ENCODE measurements around the gene MRPL36.
A peak's percentile ranks its signal among the peaks of the same experiment; 100 is the strongest.

Gene MRPL36

DNA sequence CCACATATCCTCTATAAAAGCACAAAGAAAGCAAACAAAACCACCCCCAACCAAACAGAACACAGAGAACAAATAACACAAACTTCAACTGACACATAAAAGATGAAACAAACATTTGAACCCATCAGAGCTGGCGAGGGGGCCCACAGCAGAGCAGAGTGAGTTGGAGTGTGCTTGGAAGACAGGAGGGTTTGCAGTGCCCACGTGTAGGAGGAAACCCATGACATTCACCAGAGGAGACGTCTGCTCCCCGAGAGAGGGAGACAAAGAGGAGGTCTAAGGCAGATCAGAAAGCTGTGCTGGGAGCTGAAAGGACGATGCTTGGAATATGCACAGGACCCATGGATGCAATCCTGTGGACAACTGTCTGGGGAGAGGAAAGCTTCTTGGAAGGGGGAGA lies 27.0 kb downstream of the MRPL36 start:
- TF ChIP-seq, protein P1, sequence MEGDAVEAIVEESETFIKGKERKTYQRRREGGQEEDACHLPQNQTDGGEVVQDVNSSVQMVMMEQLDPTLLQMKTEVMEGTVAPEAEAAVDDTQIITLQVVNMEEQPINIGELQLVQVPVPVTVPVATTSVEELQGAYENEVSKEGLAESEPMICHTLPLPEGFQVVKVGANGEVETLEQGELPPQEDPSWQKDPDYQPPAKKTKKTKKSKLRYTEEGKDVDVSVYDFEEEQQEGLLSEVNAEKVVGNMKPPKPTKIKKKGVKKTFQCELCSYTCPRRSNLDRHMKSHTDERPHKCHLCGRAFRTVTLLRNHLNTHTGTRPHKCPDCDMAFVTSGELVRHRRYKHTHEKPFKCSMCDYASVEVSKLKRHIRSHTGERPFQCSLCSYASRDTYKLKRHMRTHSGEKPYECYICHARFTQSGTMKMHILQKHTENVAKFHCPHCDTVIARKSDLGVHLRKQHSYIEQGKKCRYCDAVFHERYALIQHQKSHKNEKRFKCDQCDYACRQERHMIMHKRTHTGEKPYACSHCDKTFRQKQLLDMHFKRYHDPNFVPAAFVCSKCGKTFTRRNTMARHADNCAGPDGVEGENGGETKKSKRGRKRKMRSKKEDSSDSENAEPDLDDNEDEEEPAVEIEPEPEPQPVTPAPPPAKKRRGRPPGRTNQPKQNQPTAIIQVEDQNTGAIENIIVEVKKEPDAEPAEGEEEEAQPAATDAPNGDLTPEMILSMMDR (IDR thresholded peaks at IDR 0.05; ENCODE audit: insufficient read depth, low read depth, low read length, missing control alignments): peak; percentile 46
- DNase-seq (ENCODE audit: low read depth): peak; percentile 52
- H3K4me3 ChIP-seq (ENCODE audit: low read depth, low read length): no peak overlapping the region

DNA sequence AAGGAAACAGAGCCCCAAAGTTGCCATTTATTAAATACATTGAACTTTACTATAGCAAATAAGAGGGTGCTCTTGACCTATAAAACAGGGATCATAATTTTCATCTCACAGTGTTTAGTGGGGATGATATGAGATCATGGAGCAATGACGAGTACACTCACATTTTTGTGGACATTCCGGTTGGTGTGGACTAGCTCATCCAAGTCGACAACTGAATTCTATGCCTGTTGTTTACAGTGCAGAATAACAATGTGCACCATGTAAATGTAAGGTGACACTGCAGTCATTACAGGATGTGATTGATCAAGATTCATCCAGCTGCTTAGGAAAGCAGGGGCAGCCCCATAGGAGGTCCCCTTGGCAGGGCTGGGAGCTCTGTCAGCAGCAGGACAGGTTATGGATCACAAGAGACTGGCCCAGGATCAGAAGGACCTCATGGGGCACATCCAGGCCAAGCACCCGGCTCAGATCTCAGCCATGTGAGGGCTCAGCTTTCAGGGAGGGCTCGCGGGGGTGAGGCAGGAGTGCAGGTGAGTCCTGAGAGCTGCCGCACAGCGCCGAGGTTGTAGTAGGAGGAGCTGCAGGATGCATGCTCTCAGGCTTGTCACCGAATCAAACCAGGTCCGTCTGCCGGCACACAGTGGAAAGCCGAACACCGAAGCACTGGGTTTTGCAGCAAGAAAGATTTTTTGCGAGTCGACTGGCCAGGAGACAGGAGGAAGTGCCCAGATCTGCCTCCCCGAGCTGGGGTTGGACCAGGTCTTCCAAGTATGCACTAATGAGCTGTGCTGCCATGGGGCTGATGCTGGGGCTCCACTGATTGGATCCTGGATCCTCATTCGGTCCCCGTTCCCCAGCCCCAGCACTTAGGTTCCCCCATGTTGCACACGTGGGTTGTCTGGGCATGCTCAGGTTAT lies 28.2 kb downstream of the MRPL36 start:
- H3K4me3 ChIP-seq (ENCODE audit: low read depth, low read length): no peak overlapping the region
- TF ChIP-seq, protein P1 (IDR thresholded peaks at IDR 0.05; ENCODE audit: insufficient read depth, low read depth, low read length, missing control alignments): no peak
- DNase-seq (ENCODE audit: low read depth): no peak

DNA sequence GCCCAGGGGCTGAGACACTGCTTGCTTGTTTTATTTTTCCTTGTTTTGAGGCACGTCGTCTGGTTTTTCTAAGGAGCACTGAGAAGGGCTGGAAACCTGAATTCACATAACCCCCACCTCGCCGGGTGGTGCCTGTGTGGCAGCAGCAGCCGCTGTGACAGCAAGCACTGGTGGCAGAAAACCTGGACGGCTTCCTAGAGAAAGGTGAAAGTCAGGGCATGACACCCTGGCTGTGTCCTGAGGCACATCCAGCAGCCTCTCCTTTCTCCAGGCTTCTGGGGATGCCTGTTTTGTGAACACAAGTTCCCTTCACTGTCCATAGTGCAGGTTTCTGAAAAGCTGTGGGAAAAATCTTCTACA lies 29.2 kb downstream of the MRPL36 start:
- DNase-seq (ENCODE audit: low read depth): no peak
- no peak overlapping the region for H3K4me3 ChIP-seq (ENCODE audit: low read depth, low read length)
- TF ChIP-seq, protein P1 (IDR thresholded peaks at IDR 0.05; ENCODE audit: insufficient read depth, low read depth, low read length, missing control alignments): no peak

DNA sequence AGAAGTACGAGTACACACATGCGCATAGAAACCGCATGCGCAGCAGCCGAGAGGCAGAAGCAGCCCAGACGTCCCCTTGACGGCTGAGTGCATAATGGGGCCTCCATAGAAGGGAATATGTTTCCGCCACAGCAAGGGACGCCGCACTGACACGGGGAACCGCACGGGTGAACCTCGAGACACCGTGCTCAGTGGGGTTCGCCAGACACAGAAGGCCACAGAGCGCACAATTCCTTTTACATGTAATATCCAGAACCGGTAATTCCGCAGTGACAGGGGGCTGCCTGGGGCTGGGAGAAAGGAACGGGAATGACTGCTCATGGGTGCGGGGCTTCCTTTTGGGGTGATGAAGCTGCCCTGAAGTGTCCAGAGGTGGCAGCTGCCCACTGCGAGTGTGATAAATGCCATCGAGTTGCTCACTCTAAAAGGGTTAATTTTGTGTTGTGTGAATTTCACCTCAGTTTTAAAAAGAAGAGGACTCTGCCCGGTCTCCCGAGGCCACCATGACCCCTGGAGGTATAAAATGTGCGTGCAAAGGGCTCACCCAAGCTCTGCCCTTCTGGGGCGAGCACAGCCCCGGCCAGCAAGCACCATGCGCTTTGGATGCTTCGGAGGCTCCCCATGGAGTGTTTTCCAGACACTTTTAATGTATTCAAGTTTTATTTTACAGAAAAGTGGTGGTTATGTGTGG lies 29.7 kb downstream of the MRPL36 start:
- TF ChIP-seq, protein P1 (IDR thresholded peaks at IDR 0.05; ENCODE audit: insufficient read depth, low read depth, low read length, missing control alignments): no peak
- DNase-seq (ENCODE audit: low read depth): no peak

DNA sequence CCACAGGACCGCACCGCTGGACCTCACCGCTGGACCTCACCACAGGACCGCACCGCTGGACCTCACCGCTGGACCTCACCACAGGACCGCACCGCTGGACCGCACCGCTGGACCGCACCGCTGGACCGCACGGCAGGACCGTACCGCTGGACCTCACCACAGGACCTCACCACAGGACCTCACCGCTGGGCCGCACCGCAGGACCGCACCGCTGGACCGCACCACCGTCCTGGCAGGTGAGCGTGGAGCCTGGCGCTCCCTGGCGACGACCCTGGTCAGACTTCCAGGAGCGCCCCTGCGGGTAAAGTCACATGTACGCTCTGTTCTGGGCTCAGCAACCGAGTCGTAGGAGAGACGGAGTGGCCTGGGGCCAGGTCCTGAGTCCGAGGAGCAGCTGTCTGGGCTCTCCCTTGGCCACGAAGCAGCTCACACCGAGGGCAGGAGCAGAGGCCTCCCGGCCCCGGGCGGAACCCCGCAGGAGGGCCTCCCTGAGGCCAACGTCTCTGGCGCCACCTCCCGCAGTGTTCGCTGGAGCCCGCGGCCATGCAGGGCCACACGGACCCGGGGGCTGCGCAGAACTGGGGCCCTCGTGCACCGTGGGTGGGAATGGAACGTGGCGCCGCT lies 30.5 kb downstream of the MRPL36 start:
- no peak for DNase-seq (ENCODE audit: low read depth)

More for the DNA sequence above, 29.7 kb downstream of the MRPL36 start:
- H3K4me3 ChIP-seq (ENCODE audit: low read depth, low read length): no peak overlapping the region

DNA sequence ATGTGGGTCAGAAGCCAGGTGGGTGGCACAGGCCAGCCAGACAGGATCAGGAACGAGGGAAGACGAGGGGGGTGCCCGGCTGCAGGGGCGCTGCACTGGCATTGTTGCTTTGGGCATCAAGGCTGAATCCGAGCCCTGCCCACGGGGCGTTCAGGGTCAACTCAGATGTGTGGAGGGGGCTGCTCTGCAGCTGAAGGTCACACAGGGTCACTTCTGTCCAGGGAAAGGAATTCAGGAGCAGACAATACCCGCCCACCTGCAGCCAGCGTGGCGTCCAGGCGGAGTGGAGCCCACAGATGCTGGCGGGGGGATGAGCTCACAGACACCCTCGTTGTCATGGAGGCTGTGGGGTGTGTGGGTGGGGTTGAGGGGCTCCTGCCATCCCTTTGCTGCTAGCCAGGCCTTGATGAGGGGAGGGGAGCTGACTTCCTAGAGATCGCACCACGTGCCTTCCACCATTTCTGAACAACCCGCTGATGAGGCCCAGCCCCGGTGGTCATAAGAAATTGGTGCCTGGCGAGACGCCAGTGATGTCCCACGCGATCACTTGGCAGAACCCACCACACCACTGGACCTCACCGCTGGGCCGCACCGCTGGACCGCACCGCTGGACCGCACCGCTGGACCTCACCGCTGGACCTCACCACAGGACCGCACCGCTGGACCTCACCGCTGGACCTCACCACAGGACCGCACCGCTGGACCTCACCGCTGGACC lies 31.2 kb downstream of the MRPL36 start:
- TF ChIP-seq, protein P1 (IDR thresholded peaks at IDR 0.05; ENCODE audit: insufficient read depth, low read depth, low read length, missing control alignments): no peak
- DNase-seq (ENCODE audit: low read depth): no peak
- no peak overlapping the region for H3K4me3 ChIP-seq (ENCODE audit: low read depth, low read length)

More for the DNA sequence above, 30.5 kb downstream of the MRPL36 start:
- no peak overlapping the region for H3K4me3 ChIP-seq (ENCODE audit: low read depth, low read length)
- TF ChIP-seq, protein P1 (IDR thresholded peaks at IDR 0.05; ENCODE audit: insufficient read depth, low read depth, low read length, missing control alignments): no peak
